COLO829 (cell line): ENCODE measurements around the gene ZNF337.
"Not testable (repeated sequence)": the region's sequence is repeated elsewhere in the genome, so short reads cannot be mapped to it uniquely, and the experiment has no call there.

ENCODE experiments used
- DNase-seq: peaks from one replicate; pipeline ENCODE4 v3.0.0; 2012; ENCODE audit warnings: low spot score

The ZNF337 gene

GRCh38 chr20:25692499-25692898 lies 4.2 kb downstream of the ZNF337 start:
- no peak for DNase-seq

GRCh38 chr20:25690427-25690826 lies 6.2 kb downstream of the ZNF337 start:
- DNase-seq: no peak

GRCh38 chr20:25686081-25687067 lies 10.3 kb downstream of the ZNF337 start:
- DNase-seq: no peak

- no peak for DNase-seq
These were observed 11.2 kb downstream of the ZNF337 start for GRCh38 chr20:25685276-25686080.

- not testable (repeated sequence) for DNase-seq
These were observed 12.8 kb downstream of the ZNF337 start for GRCh38 chr20:25683826-25684225.

- DNase-seq: no peak
These were observed 13.6 kb downstream of the ZNF337 start for GRCh38 chr20:25683050-25683449.

- DNase-seq: no peak
These were observed 20.4 kb downstream of the ZNF337 start for GRCh38 chr20:25676164-25676809.

- no peak for DNase-seq
These were observed 21.5 kb downstream of the ZNF337 start for GRCh38 chr20:25675161-25675560.

GRCh38 chr20:25672659-25673235 lies 23.9 kb downstream of the ZNF337 start:
- DNase-seq: no peak

GRCh38 chr20:25669826-25670422 lies 26.7 kb downstream of the ZNF337 start:
- no peak for DNase-seq

- DNase-seq: peak; percentile 48
These were observed 28.2 kb downstream of the ZNF337 start for GRCh38 chr20:25668446-25668845.

GRCh38 chr20:25659999-25660398 lies 36.7 kb downstream of the ZNF337 start:
- DNase-seq: no peak

- no peak for DNase-seq
These were observed 42.2 kb downstream of the ZNF337 start for GRCh38 chr20:25654487-25654886.

GRCh38 chr20:25652866-25653265 lies 43.8 kb downstream of the ZNF337 start:
- not testable (repeated sequence) for DNase-seq

GRCh38 chr20:25644814-25645213 lies 51.8 kb downstream of the ZNF337 start:
- DNase-seq: no peak

GRCh38 chr20:25643716-25644115 lies 52.9 kb downstream of the ZNF337 start:
- DNase-seq: no peak

- DNase-seq: no peak
These were observed 59.4 kb downstream of the ZNF337 start for GRCh38 chr20:25637247-25637646.

GRCh38 chr20:25632940-25633790 lies 63.5 kb downstream of the ZNF337 start:
- no peak for DNase-seq

- DNase-seq: not testable (repeated sequence)
These were observed 66.0 kb downstream of the ZNF337 start for GRCh38 chr20:25630615-25631014.

- DNase-seq: no peak
These were observed 66.7 kb downstream of the ZNF337 start for GRCh38 chr20:25629816-25630499.
